WTC11 (cell line): ENCODE data around the gene SDK2. TPM values are rescaled to one million over a fixed set of nuclear protein-coding genes. Genes with fewer than 3 reads are reported as not detected.

Experiments used
- CREB1 ChIP-seq: sonication (generic); formaldehyde crosslinking; IDR thresholded peaks from 2 replicates; pipeline ENCODE4 v1.8.0; 2023; ENCODE audit warnings: mild to moderate bottlenecking, missing genetic modification reagents
- CREM ChIP-seq: sonication (generic); formaldehyde crosslinking; IDR thresholded peaks from 2 replicates; pipeline ENCODE4 v1.8.1; 2022; ENCODE audit warnings: mild to moderate bottlenecking, missing genetic modification reagents, moderate library complexity
- FOXP1 ChIP-seq: sonication (generic); formaldehyde crosslinking; IDR thresholded peaks from 2 replicates; pipeline ENCODE4 v1.8.0; 2022; ENCODE audit warnings: missing genetic modification reagents, mild to moderate bottlenecking, moderate library complexity, borderline replicate concordance
- GRHL2 ChIP-seq: fragments of 250-450 bp; sonication (Bioruptor Pico); IDR thresholded peaks from 2 replicates; pipeline ENCODE4 v1.8.0; 2022; ENCODE audit warnings: mild to moderate bottlenecking, moderate library complexity; ENCODE audit not compliant: insufficient replicate concordance, severe bottlenecking
- GTF2I ChIP-seq: fragments of 250-450 bp; sonication (Bioruptor Pico); conservative IDR thresholded peaks from 2 replicates; pipeline ENCODE4 v1.4.0; 2021; ENCODE audit warnings: mild to moderate bottlenecking
- JAZF1 ChIP-seq: fragments of 250-450 bp; sonication (Bioruptor Pico); IDR thresholded peaks from 2 replicates; pipeline ENCODE4 v1.9.0; 2021; ENCODE audit warnings: moderate library complexity, mild to moderate bottlenecking, inconsistent platforms
- NR3C1 ChIP-seq: sonication (generic); formaldehyde crosslinking; conservative IDR thresholded peaks from 2 replicates; pipeline ENCODE4 v1.8.1; 2023; ENCODE audit warnings: low read depth, mild to moderate bottlenecking, missing genetic modification reagents
- OVOL2 ChIP-seq: fragments of 250-450 bp; sonication (Bioruptor Pico); IDR thresholded peaks from 2 replicates; pipeline ENCODE4 v1.9.0; 2021; ENCODE audit warnings: mild to moderate bottlenecking, borderline replicate concordance
- SMAD3 ChIP-seq: sonication (generic); formaldehyde crosslinking; IDR thresholded peaks from 2 replicates; pipeline ENCODE4 v1.8.0; 2022; ENCODE audit warnings: missing genetic modification reagents, mild to moderate bottlenecking, borderline replicate concordance
- SP1 ChIP-seq: sonication (generic); formaldehyde crosslinking; conservative IDR thresholded peaks from 2 replicates; pipeline ENCODE4 v1.8.1; 2022; ENCODE audit warnings: missing genetic modification reagents
- TP53 ChIP-seq: sonication (generic); formaldehyde crosslinking; IDR thresholded peaks from 2 replicates; pipeline ENCODE4 v1.8.1; 2023; ENCODE audit warnings: mild to moderate bottlenecking, missing genetic modification reagents
- ZNF138 ChIP-seq: sonication (generic); formaldehyde crosslinking; conservative IDR thresholded peaks from 2 replicates; pipeline ENCODE4 v1.8.1; 2022; ENCODE audit warnings: mild to moderate bottlenecking, moderate library complexity, missing genetic modification reagents
- ZNF416 ChIP-seq: fragments of 250-450 bp; sonication (Bioruptor Pico); IDR thresholded peaks from 2 replicates; pipeline ENCODE4 v1.9.0; 2021; ENCODE audit warnings: mild to moderate bottlenecking, inconsistent platforms
- ZNF423 ChIP-seq: fragments of 250-450 bp; sonication (Bioruptor Pico); IDR thresholded peaks from 2 replicates; pipeline ENCODE4 v2.1.2; 2022; ENCODE audit warnings: mild to moderate bottlenecking, moderate library complexity
- ZNF671 ChIP-seq: fragments of 250-450 bp; sonication (Bioruptor Pico); IDR thresholded peaks from 2 replicates; pipeline ENCODE4 v1.8.0; 2021; ENCODE audit warnings: mild to moderate bottlenecking
- total RNA-seq: library from RNA; stranded (reverse); gene quantifications from 3 replicates; pipeline ENCODE4 v1.2.3, GENCODE V29; 2021
- TF ChIP-seq, protein P1 (sequence below): sonication (generic); formaldehyde crosslinking; IDR thresholded peaks from 2 replicates; pipeline ENCODE4 v1.8.0; 2022; ENCODE audit warnings: mild to moderate bottlenecking, missing genetic modification reagents
- TF ChIP-seq, protein P2 (sequence below): fragments of 250-450 bp; sonication (Bioruptor Pico); IDR thresholded peaks from 2 replicates; pipeline ENCODE4 v1.9.0; 2021; ENCODE audit warnings: mild to moderate bottlenecking
- TF ChIP-seq, protein P3 (sequence below): sonication (generic); formaldehyde crosslinking; IDR thresholded peaks from 2 replicates; pipeline ENCODE4 v1.8.1; 2022; ENCODE audit warnings: missing genetic modification reagents, borderline replicate concordance
- TF ChIP-seq, protein P4 (sequence below): sonication (generic); formaldehyde crosslinking; IDR thresholded peaks from 2 replicates; pipeline ENCODE4 v1.8.1; 2023; ENCODE audit warnings: mild to moderate bottlenecking, missing genetic modification reagents, borderline replicate concordance
- TF ChIP-seq, protein P5 (sequence below): sonication (generic); formaldehyde crosslinking; IDR thresholded peaks from 2 replicates; pipeline ENCODE4 v1.8.0; 2023; ENCODE audit warnings: mild to moderate bottlenecking, missing genetic modification reagents
- TF ChIP-seq, protein P6 (sequence below): sonication (generic); formaldehyde crosslinking; IDR thresholded peaks from 2 replicates; pipeline ENCODE4 v1.8.0; 2022; ENCODE audit warnings: mild to moderate bottlenecking, missing genetic modification reagents
- TF ChIP-seq, protein P7 (sequence below): sonication (generic); formaldehyde crosslinking; IDR thresholded peaks from 2 replicates; pipeline ENCODE4 v1.8.0; 2022; ENCODE audit warnings: missing genetic modification reagents

SDK2 gene
- total RNA-seq, 1 experiment from 2014 or later: 14.8 TPM

DNA sequence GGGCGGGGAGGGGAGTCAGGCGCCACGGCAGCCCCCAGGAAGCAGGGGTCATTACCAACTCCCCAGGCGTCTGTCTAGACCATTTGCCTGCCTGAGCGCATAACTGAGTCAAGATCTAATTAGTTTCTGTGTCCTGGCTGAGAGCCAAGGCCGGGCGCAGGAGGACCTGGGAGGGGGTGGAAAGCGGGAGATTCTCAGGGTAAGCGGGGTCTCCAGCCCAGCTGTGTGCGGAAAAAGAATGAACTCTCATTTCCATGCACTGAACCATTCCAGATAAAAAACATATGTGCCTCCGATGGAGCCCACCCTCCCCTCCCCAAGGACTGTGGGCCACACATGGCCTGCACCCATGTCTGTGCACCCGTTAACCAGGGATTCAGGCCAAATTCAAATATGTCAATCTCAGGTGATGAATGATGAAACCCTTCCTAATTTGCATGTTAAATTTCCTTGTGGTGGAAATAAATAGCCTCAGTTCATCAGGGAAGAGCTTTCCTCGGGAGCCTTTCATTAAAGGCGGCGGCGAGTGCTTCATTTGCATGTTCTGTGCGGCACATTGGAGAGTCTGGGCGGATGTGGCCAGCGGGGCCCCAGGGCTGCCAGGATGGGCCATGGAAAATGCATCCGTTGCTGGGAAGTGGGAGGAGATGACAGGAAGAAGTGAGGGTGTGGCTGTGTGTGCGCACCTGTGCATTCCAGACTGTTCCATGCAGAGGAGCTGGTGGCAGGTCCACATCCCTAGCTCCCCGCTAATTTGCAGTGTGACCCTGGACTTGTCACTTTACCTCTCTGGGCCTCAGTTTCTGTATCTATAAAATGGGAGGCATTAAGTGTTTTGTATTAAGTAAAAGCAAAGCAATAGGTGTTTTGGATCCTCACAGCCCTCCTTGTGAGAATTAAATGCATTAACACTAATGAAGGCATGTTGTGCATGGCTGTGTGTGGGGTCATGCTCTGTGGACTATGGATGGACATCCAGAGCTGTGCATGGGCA lies 151.1 kb downstream of the SDK2 start (continued):
- no peak for TF ChIP-seq ZNF671 (CRISPR knock-in tag)
- no peak for TF ChIP-seq JAZF1 (CRISPR knock-in tag)
- TF ChIP-seq ZNF138: no peak
- TF ChIP-seq, protein P1, sequence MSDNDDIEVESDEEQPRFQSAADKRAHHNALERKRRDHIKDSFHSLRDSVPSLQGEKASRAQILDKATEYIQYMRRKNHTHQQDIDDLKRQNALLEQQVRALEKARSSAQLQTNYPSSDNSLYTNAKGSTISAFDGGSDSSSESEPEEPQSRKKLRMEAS (CRISPR knock-in tag): 0 out of 2 replicates have a peak, but pooled peaks have one; percentile 43
- no peak for TF ChIP-seq GTF2I (CRISPR knock-in tag)
- TF ChIP-seq, protein P2, sequence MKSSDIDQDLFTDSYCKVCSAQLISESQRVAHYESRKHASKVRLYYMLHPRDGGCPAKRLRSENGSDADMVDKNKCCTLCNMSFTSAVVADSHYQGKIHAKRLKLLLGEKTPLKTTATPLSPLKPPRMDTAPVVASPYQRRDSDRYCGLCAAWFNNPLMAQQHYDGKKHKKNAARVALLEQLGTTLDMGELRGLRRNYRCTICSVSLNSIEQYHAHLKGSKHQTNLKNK (CRISPR knock-in tag): no peak
- TF ChIP-seq, protein P3, sequence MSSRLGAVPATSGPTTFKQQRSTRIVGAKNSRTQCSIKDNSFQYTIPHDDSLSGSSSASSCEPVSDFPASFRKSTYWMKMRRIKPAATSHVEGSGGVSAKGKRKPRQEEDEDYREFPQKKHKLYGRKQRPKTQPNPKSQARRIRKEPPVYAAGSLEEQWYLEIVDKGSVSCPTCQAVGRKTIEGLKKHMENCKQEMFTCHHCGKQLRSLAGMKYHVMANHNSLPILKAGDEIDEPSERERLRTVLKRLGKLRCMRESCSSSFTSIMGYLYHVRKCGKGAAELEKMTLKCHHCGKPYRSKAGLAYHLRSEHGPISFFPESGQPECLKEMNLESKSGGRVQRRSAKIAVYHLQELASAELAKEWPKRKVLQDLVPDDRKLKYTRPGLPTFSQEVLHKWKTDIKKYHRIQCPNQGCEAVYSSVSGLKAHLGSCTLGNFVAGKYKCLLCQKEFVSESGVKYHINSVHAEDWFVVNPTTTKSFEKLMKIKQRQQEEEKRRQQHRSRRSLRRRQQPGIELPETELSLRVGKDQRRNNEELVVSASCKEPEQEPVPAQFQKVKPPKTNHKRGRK (CRISPR knock-in tag): no peak
- TF ChIP-seq, protein P4, sequence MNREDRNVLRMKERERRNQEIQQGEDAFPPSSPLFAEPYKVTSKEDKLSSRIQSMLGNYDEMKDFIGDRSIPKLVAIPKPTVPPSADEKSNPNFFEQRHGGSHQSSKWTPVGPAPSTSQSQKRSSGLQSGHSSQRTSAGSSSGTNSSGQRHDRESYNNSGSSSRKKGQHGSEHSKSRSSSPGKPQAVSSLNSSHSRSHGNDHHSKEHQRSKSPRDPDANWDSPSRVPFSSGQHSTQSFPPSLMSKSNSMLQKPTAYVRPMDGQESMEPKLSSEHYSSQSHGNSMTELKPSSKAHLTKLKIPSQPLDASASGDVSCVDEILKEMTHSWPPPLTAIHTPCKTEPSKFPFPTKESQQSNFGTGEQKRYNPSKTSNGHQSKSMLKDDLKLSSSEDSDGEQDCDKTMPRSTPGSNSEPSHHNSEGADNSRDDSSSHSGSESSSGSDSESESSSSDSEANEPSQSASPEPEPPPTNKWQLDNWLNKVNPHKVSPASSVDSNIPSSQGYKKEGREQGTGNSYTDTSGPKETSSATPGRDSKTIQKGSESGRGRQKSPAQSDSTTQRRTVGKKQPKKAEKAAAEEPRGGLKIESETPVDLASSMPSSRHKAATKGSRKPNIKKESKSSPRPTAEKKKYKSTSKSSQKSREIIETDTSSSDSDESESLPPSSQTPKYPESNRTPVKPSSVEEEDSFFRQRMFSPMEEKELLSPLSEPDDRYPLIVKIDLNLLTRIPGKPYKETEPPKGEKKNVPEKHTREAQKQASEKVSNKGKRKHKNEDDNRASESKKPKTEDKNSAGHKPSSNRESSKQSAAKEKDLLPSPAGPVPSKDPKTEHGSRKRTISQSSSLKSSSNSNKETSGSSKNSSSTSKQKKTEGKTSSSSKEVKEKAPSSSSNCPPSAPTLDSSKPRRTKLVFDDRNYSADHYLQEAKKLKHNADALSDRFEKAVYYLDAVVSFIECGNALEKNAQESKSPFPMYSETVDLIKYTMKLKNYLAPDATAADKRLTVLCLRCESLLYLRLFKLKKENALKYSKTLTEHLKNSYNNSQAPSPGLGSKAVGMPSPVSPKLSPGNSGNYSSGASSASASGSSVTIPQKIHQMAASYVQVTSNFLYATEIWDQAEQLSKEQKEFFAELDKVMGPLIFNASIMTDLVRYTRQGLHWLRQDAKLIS (CRISPR knock-in tag): no peak
- no peak for TF ChIP-seq GRHL2 (CRISPR knock-in tag)
- peak; percentile 68; the same call in 1 of the 2 replicates for TF ChIP-seq ZNF423
- TF ChIP-seq, protein P5, sequence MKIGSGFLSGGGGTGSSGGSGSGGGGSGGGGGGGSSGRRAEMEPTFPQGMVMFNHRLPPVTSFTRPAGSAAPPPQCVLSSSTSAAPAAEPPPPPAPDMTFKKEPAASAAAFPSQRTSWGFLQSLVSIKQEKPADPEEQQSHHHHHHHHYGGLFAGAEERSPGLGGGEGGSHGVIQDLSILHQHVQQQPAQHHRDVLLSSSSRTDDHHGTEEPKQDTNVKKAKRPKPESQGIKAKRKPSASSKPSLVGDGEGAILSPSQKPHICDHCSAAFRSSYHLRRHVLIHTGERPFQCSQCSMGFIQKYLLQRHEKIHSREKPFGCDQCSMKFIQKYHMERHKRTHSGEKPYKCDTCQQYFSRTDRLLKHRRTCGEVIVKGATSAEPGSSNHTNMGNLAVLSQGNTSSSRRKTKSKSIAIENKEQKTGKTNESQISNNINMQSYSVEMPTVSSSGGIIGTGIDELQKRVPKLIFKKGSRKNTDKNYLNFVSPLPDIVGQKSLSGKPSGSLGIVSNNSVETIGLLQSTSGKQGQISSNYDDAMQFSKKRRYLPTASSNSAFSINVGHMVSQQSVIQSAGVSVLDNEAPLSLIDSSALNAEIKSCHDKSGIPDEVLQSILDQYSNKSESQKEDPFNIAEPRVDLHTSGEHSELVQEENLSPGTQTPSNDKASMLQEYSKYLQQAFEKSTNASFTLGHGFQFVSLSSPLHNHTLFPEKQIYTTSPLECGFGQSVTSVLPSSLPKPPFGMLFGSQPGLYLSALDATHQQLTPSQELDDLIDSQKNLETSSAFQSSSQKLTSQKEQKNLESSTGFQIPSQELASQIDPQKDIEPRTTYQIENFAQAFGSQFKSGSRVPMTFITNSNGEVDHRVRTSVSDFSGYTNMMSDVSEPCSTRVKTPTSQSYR: no peak
- TF ChIP-seq CREB1 (CRISPR knock-in tag): no peak
- TF ChIP-seq FOXP1 (CRISPR knock-in tag): peak; percentile 46; the same call in 1 of the 2 replicates
- no peak for TF ChIP-seq ZNF416
- TF ChIP-seq, protein P6, sequence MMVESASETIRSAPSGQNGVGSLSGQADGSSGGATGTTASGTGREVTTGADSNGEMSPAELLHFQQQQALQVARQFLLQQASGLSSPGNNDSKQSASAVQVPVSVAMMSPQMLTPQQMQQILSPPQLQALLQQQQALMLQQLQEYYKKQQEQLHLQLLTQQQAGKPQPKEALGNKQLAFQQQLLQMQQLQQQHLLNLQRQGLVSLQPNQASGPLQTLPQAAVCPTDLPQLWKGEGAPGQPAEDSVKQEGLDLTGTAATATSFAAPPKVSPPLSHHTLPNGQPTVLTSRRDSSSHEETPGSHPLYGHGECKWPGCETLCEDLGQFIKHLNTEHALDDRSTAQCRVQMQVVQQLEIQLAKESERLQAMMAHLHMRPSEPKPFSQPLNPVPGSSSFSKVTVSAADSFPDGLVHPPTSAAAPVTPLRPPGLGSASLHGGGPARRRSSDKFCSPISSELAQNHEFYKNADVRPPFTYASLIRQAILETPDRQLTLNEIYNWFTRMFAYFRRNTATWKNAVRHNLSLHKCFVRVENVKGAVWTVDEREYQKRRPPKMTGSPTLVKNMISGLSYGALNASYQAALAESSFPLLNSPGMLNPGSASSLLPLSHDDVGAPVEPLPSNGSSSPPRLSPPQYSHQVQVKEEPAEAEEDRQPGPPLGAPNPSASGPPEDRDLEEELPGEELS (CRISPR knock-in tag): no peak; the same call in 1 of the 2 replicates
- TF ChIP-seq CREM (CRISPR knock-in tag): no peak
- no peak for TF ChIP-seq OVOL2 (CRISPR knock-in tag)
- TF ChIP-seq SMAD3: no peak
- TF ChIP-seq, protein P7, sequence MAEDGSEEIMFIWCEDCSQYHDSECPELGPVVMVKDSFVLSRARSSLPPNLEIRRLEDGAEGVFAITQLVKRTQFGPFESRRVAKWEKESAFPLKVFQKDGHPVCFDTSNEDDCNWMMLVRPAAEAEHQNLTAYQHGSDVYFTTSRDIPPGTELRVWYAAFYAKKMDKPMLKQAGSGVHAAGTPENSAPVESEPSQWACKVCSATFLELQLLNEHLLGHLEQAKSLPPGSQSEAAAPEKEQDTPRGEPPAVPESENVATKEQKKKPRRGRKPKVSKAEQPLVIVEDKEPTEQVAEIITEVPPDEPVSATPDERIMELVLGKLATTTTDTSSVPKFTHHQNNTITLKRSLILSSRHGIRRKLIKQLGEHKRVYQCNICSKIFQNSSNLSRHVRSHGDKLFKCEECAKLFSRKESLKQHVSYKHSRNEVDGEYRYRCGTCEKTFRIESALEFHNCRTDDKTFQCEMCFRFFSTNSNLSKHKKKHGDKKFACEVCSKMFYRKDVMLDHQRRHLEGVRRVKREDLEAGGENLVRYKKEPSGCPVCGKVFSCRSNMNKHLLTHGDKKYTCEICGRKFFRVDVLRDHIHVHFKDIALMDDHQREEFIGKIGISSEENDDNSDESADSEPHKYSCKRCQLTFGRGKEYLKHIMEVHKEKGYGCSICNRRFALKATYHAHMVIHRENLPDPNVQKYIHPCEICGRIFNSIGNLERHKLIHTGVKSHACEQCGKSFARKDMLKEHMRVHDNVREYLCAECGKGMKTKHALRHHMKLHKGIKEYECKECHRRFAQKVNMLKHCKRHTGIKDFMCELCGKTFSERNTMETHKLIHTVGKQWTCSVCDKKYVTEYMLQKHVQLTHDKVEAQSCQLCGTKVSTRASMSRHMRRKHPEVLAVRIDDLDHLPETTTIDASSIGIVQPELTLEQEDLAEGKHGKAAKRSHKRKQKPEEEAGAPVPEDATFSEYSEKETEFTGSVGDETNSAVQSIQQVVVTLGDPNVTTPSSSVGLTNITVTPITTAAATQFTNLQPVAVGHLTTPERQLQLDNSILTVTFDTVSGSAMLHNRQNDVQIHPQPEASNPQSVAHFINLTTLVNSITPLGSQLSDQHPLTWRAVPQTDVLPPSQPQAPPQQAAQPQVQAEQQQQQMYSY (CRISPR knock-in tag): no peak
- no peak for TF ChIP-seq NR3C1 (CRISPR knock-in tag)
- TF ChIP-seq TP53 (CRISPR knock-in tag): no peak
- TF ChIP-seq SP1 (CRISPR knock-in tag): no peak; the same call in 1 of the 2 replicates
